ENCODE measurements around the gene MPND.
A peak's percentile ranks its signal among the peaks of the same experiment; 100 is the strongest.
"Not testable (repeated sequence)": the region's sequence is repeated elsewhere in the genome, so short reads cannot be mapped to it uniquely, and the experiment has no call there.

The MPND gene

DNA sequence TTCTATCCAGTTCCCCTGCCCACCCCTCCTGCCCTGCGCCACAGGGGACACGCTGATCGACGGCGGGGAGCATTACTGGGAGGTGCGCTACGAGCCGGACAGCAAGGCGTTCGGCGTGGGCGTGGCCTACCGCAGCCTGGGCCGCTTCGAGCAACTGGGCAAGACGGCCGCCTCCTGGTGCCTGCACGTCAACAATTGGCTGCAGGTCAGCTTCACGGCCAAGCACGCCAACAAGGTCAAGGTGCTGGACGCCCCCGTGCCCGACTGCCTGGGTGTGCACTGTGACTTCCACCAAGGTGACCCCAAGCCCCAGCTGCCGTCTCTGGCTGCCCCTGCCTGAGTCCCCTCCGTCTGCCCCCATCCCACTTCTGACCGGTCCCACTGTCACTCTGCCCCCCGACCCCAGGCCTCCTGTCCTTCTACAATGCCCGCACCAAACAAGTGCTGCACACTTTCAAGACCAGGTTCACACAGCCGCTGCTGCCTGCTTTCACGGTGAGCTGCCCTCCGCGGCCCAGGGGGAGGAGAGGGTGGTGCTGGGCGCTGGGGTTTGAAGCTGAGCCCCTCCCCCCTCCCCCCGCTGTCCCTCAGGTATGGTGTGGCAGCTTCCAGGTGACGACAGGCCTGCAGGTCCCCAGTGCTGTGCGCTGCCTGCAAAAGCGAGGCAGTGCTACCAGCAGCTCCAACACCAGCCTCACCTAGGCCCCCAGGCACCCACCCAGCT lies 20.3 kb upstream of the MPND start:
- no peak for DNase-seq

GRCh38 chr19:4323692-4324091 lies 19.7 kb upstream of the MPND start:
- DNase-seq, result no peak

GRCh38 chr19:4324228-4324627 lies 19.1 kb upstream of the MPND start:
- no peak for DNase-seq

DNA sequence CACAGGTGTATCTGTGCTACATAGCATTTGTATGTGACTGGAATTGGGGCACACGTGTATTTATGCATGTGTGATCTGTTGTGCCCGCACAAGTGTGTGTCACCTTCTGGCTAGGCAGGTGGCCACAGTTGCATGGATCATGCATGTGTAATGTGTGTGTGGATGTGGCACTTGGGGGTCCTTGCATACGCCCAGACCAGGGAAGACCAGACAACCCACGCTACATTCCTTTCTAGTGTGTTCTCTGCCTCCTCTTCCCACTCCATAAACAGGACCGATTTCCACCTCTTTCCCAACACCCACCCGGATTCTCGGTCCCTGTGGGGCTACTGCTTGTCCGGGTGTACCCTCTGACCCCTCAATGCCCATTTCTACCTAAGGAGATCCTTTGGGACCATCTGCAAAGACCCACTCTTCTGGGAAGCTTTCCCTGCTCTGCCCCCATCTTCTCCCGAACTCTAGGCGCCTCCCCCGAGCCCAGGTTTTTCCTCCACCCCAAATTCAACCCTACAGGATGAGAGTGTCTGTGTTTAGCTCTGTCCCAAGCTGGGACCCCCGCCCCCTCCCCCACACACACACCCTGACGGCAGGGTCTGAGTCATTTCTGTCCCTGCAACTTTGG lies 17.0 kb upstream of the MPND start:
- DNase-seq, result no peak

DNA sequence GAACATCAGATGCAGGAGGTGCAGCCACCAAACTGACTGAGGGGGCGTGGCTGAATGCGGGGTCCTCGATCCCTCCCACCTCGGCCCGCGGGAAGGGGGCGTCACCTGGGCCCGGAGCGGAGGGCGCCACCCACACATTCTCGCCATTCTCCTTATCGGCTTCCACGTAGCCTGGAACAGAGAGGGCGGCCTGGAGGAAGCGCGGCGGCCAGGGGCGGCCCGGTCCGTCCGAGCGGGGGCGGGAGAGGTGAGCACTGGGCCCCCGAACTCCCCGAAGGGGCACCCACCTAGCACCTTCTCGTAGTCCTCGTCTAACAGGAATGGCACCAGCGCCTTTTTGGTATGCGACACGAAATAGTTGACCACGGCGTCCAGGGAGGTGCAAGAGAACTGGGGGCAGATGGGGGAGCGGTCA lies 16.5 kb upstream of the MPND start:
- DNase-seq, result no peak

DNA sequence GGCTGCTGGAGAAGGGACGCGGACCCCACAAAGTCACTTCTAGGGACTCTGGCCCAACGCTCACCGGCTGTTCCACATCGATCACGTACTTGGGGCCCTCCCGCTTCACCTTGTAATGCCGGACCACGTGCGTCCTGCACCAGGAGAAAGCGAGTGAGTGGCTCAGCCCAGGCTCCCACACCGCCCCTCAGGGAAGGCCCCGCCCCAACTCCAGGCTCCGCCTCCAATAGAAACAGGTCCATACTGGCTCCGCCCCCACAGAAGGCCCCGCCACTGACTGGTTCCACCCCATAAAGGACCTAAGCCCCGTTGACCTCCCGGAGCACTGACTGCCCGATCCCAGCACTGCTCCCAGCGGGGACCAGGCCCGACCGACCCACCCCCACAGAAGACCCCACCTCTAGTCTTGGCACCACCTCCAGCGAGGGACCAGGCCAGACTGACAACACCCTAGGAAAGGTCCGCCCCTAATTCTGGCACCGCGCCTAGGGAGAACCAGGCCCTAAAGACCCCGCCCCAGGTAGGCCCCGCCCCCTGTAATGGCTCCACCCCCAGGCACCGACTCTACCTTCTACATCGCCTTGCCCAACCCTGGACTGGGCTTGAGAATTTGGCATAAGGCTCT lies 16.0 kb upstream of the MPND start:
- DNase-seq, result no peak

- no peak for DNase-seq
Observed at GRCh38 chr19:4327877-4328242, 15.5 kb upstream of the MPND start.

- peak; percentile 96 for DNase-seq
Observed at GRCh38 chr19:4328243-4328990, 14.9 kb upstream of the MPND start.

- DNase-seq, result not testable (repeated sequence)
Observed at GRCh38 chr19:4328991-4329681, 14.2 kb upstream of the MPND start.

GRCh38 chr19:4329858-4330257 lies 13.5 kb upstream of the MPND start:
- DNase-seq, result no peak

GRCh38 chr19:4334929-4335570 lies 8.3 kb upstream of the MPND start:
- no peak for DNase-seq

GRCh38 chr19:4337906-4338440 lies 5.4 kb upstream of the MPND start:
- no peak for DNase-seq

DNA sequence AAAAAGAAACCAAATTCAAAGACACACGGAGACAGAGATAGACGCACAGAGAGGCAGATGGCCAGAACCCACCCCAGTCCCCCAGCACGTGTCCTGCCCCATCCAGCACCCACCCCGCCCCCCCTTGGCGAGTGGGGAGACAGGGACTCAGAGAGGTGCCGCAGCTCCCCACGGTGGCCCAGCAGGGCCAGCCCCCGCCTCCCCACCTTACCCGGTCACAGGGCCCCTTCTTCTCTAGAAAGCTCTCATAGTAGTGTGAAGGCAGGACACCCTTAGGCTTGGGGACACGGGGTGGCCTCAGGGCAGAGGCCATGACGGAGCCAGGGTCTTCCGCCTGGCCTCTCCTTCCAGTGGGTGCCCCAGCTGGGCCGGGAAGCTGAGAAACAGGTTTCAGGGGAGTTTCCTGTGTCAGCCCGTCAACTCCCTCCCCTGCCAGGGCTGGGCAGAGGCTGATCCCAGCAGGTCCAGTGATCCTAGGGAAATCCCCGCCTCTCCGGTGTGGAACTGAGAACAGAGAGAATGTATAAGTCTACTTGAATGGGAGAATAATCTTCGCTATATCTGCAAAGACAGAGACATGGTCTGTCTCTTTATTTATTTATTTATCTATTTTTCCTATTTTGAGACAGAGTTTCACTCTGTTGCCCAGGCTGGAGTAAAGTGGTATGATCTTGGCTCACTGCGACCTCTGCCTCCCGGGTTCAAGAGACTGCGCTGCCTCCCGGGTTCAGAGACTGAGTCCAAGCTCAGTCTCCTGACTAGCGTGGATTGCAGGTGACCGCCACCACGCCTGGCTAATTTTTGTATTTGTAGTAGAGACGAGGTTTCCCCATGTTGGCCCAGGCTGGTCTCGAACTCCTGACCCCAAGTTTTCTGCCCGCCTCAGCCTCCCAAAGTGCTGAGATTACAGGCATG lies 4.7 kb upstream of the MPND start, which contains the start of gene STAP2:
STAP2 (minus strand) TSS at position 387 of the 915 bp plus-strand sequence; CDS start at position 313, 74 bp downstream.
- no peak for DNase-seq

DNA sequence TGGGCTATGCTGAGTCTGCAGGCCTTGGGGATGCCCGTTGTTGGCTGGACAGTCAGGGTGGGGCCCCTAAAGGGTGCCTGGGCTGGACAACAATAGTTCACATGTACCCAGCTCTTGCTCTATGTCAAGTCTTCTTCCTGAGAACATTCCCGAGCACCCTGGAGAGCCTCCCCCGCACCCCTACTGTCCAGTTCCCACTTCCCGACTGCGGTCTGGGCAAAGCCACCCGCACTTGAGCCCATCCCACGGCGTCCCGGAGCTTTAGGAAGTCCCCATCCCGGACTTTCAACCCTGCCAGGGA lies 1.1 kb upstream of the MPND start:
- DNase-seq, result no peak

DNA sequence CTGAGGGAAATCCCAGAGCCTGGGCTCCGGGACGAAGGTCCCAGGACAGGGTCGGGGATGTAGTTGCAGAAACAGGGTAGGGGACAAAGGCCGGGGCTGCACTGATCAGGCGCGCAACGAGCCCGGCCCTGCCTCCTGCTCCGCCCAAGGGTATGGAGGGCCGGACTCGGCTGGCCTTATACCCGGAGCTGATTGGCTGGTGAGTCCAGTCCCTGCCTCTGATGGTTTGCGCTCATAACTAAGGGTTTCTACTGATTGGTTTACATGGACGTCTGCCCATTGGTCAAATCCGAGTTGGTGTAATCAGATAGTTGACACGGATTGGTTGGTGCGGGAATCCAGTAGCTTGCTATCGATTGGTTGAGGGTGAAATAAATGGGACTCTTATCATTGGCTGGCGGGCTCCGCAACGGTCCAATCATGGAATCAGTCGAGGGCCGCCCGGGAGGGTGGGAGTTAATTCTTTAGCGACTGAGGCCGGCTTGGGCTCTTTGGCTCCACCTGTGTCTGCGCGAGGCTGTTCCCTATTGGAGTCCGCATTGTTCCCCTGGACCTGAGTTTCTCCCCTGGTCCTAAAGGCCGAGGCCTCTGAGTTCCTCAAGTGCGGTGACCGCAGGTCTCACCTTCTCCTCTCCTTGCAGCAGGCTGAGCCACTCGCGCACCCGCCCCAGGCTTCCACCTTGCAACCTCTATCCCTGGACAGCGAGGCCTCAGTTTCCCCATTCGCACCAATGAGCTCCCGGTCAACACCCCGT lies 570 bp upstream of the MPND start:
- peak; percentile 96 for DNase-seq

DNA sequence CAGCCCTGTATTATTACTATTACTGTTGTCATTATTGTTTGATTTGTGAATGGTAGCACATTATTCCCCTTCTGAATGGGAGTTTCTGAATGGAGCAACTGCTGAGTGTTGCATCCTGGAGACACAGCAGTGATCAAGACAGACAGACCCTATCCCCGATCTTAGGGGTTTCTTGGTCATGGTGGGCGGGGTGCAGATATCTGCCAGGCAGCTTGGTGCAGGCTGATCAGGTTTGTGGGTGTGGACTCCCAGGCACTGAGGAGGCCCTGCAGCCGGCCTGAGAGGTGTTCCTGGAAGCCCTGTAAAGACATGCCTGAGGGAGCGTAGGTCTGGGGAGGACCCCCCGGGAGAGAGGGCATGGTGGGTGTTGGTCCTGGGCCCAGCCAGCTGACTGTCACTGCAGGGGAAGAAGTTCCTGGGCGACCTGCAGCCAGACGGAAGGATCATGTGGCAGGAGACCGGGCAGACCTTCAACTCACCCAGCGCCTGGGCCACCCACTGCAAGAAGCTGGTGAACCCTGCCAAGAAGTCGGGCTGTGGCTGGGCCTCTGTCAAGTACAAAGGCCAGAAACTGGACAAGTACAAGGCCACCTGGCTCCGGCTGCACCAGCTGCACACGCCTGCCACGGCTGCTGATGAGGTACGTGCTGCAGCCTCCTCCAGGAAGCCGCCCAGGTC lies 2.1 kb downstream of the MPND start:
- DNase-seq, result no peak

- DNase-seq, result no peak
Observed at GRCh38 chr19:4346020-4346383, 2.6 kb downstream of the MPND start.

- DNase-seq, result no peak
Observed at GRCh38 chr19:4347521-4347920, 4.2 kb downstream of the MPND start.

- DNase-seq, result not testable (repeated sequence)
Observed at GRCh38 chr19:4349225-4349624, 5.9 kb downstream of the MPND start.

DNA sequence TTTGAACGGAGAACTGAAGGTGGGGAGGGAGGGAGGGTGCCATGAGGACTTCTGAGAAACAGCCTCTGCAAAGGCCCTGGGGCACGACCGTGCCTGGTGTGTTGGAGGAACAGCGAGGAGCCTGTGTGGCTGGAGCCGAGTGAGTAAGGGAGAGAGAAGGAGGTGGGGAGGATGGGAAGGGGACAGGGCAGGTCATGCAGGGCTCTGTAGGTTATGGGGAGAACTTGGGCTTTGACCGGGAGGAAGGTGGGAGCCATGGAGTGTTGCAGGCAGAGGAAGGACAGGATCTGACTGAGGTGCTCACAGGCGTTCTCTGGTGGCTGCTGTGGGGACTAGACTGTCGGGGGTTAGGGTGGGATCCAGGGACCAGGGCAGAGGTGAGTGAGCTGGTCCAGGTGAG lies 6.7 kb downstream of the MPND start:
- no peak for DNase-seq

Data from NCI-H2107 (cell line).